ENCODE results near the gene IDH3A. TPM values are rescaled to one million over a fixed set of nuclear protein-coding genes. Genes with fewer than 3 reads are reported as not detected.
A peak's percentile ranks its signal among the peaks of the same experiment; 100 is the strongest.
"Not testable (repeated sequence)": the region's sequence is repeated elsewhere in the genome, so short reads cannot be mapped to it uniquely, and the experiment has no call there.

IDH3A gene
- total RNA-seq, 2 experiments from 2014 or later = 106 to 110 TPM

DNA sequence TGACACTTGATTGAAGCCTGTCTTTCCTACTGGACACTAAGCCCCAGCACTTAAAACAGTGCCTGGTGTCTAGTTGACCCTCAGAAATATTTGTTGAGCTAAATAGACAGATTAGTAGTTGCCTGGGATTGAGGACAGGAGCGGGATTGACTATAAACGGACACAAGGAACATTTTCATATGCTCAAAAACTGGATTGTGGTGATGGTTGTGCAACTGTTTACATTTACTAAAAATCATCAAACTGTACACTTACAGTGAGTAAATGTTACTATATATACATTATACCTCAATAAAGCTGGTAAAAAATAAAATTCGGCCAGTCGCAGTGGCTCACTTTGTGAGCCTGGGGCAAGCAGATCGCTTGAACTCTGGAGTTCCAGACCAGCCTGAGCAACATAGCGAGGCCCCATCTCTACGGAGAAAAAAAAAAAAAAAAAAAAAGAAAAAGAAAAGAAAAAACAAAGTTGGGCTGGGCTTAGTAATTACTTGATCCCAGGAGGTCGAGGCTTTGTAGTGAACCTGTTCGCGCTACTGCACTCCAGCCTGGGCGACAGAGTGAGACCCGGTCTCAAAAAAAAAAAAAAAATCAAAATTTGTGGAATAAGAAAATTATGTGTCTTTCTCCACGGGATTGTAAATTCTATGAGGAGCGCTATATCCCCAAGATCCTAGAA, 632 bp upstream of the IDH3A start:
- TF ChIP-seq, protein P1, sequence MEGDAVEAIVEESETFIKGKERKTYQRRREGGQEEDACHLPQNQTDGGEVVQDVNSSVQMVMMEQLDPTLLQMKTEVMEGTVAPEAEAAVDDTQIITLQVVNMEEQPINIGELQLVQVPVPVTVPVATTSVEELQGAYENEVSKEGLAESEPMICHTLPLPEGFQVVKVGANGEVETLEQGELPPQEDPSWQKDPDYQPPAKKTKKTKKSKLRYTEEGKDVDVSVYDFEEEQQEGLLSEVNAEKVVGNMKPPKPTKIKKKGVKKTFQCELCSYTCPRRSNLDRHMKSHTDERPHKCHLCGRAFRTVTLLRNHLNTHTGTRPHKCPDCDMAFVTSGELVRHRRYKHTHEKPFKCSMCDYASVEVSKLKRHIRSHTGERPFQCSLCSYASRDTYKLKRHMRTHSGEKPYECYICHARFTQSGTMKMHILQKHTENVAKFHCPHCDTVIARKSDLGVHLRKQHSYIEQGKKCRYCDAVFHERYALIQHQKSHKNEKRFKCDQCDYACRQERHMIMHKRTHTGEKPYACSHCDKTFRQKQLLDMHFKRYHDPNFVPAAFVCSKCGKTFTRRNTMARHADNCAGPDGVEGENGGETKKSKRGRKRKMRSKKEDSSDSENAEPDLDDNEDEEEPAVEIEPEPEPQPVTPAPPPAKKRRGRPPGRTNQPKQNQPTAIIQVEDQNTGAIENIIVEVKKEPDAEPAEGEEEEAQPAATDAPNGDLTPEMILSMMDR (IDR thresholded peaks at IDR 0.05) = no peak
- Mint-ChIP-seq H3K4me1 (ENCODE audit: low read depth) (peaks cover 38% of the 10 kb centered on the region), H3K36me3 (ENCODE audit: low read depth) (peaks cover 16% of the 10 kb centered on the region), H3K4me3 (peak overlapping the region; percentile 96), H3K27ac (peak overlapping the region; percentile 93), H3K27me3 (no peaks in the 10 kb centered on the region), H3K9me3 (no peaks in the 10 kb centered on the region)
- ATAC-seq = peak; percentile 8
- DNase-seq = no peak
- ChIA-PET CTCF (interaction anchor here (0.8 to 2.9 kb wide), 7 partner anchors 11 to 182 kb away, joined by 3 to 12 read pairs (median 3); no protein-coding TSS in a partner anchor), POLR2A (interaction anchor here (0.6 to 3.6 kb wide), 12 partner anchors 10 to 117 kb away, joined by 3 to 13 read pairs (median 6); partner anchors contain the start of genes CIB2 and DNAJA4)
- intact Hi-C loops (cut with micrococcal nuclease) = no loop called here

DNA sequence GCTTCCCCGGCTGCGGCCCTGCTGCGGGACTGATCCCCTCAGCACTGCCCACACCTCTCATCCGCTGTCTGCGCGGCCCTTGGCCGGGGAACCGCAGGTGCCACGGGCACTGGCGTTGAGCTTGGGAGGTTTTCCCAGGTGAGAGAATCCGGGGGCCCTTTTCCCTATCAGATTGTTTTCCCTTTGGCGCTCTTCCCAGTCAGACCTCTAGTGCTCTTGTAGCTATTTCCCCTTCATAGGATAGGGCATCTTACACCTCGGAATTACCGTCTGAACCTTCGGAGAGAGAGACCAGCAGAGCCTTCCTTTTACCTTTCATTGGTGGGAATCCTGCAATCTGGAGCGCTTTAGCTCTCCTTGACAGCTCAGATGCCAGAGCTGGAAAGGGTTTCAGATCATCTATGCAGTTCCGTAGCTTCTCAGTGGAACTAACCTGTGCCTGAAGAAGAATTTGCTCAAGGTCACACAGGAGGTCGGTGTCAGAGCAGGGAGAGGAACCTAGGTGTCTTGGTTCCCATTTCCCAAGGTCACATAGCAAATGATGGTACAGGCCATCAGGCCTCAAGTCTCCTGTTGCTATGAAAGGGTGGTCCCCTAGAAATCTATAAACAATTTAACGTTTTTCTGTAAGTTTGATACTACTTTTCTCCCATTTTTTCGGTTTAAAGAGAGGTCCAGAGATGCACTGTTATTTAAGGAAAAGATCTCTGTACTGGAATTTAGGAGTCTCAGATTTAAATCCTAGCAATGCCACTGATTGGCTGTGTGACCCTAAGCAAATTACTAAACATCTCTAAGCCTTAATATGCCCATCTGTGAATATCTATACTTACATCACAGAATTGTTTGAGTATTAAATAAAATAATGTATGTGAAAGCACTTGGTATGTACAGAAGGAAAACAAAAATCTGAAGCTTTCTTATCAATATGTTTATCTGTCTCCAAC, 916 bp downstream of the IDH3A start:
- ChIA-PET POLR2A (interaction anchor here (0.9 to 3.6 kb wide), 16 partner anchors 8 to 391 kb away, joined by 3 to 13 read pairs (median 3); partner anchors contain the start of genes CIB2, DNAJA4 and IREB2), CTCF (interaction anchor here (0.8 to 2.9 kb wide), 5 partner anchors 13 to 90 kb away, joined by 3 to 12 read pairs (median 4); no protein-coding TSS in a partner anchor)
- peaks cover 39% of the 10 kb centered on the region for H3K4me1 Mint-ChIP-seq (ENCODE audit: low read depth)
- H3K27me3 Mint-ChIP-seq = no peaks in the 10 kb centered on the region
- intact Hi-C loops (cut with micrococcal nuclease) = no loop called here
- peak overlapping the region; percentile 88 for H3K4me3 Mint-ChIP-seq
- peaks cover 16% of the 10 kb centered on the region for H3K36me3 Mint-ChIP-seq (ENCODE audit: low read depth)
- peak overlapping the region; percentile 71 for H3K27ac Mint-ChIP-seq
- ATAC-seq (no peak), DNase-seq (no peak)
- no peaks in the 10 kb centered on the region for H3K9me3 Mint-ChIP-seq
- TF ChIP-seq, protein P1 (IDR thresholded peaks at IDR 0.05) = no peak

DNA sequence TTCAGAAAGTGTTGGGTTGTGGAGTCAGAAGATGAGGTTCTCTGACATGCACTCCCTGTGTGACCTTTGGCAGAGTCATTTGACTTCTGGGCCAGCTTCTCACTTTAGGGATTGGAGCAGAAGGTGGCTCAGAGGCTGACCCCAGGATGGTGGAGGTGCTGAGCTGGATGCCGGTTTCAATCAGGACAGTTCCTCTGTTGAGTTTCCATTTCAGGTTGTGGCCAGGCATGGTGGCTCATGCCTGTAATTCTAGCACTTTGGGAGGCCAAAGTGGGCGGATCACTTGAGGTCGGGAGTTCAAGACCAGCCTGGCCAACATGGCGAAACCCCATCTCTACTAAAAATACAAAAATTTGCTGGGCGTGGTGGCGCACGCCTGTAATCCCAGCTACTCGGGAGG, 1.9 kb downstream of the IDH3A start:
- intact Hi-C loops (cut with micrococcal nuclease); H3K27me3 Mint-ChIP-seq; H3K27ac Mint-ChIP-seq; ATAC-seq; H3K9me3 Mint-ChIP-seq; CTCF ChIA-PET: not testable (repeated sequence)
- Mint-ChIP-seq H3K36me3 (ENCODE audit: low read depth) (peaks cover 16% of the 10 kb centered on the region), H3K4me1 (ENCODE audit: low read depth) (peaks cover 39% of the 10 kb centered on the region), H3K4me3 (peak overlapping the region; percentile 88)
- POLR2A ChIA-PET = interaction anchor here (0.6 to 3.6 kb wide), 4 partner anchors 9 to 390 kb away, joined by 3 to 13 read pairs (median 6); no protein-coding TSS in a partner anchor
- DNase-seq = peak; percentile 30

DNA sequence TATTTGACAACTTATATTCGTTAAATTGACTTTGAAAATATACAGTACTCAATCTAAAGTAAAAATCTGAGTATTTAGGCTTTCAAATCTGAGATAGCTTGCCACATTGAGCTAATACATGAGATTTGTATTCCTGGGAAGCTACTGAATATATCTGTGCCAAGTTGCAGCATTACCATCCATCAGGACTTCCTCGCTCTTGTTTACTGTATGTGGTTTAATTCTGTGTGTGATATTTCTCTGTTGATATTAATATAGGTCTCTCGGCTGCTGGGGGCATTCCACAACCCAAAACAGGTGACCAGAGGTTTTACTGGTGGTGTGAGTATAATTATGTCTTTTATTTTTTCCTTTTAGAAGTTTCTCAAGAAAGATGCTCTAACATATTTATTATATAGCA, 5.8 kb downstream of the IDH3A start:
- DNase-seq (no peak), ATAC-seq (no peak)
- POLR2A ChIA-PET = no interaction called here
- Mint-ChIP-seq H3K27me3 (no peaks in the 10 kb centered on the region), H3K27ac (no peak overlapping the region), H3K9me3 (no peaks in the 10 kb centered on the region), H3K4me1 (ENCODE audit: low read depth) (peaks cover 23% of the 10 kb centered on the region), H3K36me3 (ENCODE audit: low read depth) (peaks cover 24% of the 10 kb centered on the region), H3K4me3 (no peak overlapping the region)
- TF ChIP-seq, protein P1 (IDR thresholded peaks at IDR 0.05) = no peak
- CTCF ChIA-PET = no interaction called here
- intact Hi-C loops (cut with micrococcal nuclease) = no loop called here

DNA sequence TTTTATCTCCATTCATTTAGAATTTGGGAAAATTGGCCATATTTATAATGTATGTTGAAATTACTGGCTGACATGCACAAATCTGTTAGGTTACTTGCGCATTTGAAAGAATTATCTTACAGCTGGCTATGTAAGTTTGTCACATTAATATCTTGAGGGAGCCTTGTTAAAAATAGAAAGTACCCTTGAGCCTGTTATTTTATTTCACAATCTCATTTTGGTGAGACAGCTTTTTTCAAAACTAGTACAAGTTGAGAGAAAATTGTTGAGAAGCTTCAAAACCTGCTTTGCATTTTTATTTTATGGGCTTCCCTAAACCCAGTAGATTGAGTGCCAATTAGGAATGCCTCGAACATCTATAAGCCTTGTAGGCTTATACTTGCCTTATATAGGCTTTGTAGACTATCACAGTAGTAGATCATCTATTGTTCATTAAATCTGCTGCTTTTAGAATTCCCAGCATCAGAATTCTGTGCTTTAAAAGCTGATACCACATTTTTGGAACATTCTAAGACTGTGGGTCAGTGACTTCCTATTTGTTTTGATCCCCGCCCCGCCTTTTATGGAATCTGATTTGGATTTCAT, 6.3 kb downstream of the IDH3A start:
- intact Hi-C loops (cut with micrococcal nuclease) = no loop called here
- CTCF ChIA-PET = interaction anchor here (1.2 kb wide), 1 partner anchor 188 kb away, joined by 3 read pairs; no protein-coding TSS in a partner anchor
- no peaks in the 10 kb centered on the region for H3K27me3 Mint-ChIP-seq
- no peak for DNase-seq
- peaks cover 24% of the 10 kb centered on the region for H3K36me3 Mint-ChIP-seq (ENCODE audit: low read depth)
- no peak overlapping the region for H3K4me3 Mint-ChIP-seq
- peaks cover 20% of the 10 kb centered on the region for H3K4me1 Mint-ChIP-seq (ENCODE audit: low read depth)
- H3K9me3 Mint-ChIP-seq = no peaks in the 10 kb centered on the region
- TF ChIP-seq, protein P1 (IDR thresholded peaks at IDR 0.05) = no peak
- H3K27ac Mint-ChIP-seq = no peak overlapping the region
- no peak for ATAC-seq
- POLR2A ChIA-PET = interaction anchor here (1.7 kb wide), 1 partner anchor 18 kb away, joined by 3 read pairs; no protein-coding TSS in a partner anchor

All from activated CD8-positive, alpha-beta T cell treated with anti-CD3 and anti-CD28 coated beads for 36 hours (primary cell).